ENCODE measurements around the gene TEX50.
"Not testable (repeated sequence)": the region's sequence is repeated elsewhere in the genome, so short reads cannot be mapped to it uniquely, and the experiment has no call there.

TEX50 gene

DNA sequence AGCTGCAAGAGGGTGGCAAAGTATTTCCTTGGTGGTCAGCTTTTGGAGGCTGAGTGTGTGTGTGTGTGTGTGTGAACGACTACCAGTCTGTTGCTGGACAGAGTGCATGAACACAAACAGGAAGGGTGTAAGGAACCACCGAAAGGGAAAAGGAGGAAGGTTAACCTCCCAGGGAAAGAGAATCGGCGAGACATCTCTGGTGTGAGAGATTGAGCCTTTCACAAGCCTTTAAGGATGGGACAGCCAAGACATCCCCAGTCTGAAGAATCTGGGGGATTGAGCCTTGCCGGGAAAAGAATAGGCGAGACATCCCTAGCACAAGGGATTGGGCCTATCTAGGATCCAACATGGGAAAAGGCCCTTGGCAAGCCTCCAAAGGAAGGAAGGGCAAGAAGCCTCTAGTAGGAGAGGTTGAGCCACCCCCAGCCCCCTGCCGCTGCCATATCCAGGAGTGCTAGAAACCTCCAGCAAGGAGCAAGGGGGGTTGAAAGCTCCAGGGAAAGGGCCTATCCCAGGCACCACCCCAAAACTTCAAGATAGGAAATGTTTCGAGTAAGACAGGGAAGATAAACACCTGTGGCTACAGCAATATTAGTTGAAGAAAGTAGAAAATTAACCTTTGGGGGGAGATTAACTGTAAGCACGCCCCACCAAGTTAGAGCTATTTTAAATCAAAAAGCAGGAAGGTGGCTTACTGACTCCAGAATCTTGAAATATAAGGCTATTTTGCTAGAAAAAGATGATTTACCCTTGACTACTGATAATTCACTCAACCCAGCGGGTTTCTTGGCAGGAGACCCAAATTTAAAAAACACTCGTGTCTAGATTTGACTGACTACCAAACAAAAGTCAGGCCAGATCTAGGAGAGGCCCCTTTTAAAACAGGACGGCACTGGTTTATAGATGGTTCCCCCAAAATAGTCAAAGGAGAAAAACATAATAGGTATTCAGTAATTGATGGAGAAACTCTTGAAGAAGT lies 3.2 kb downstream of the TEX50 start:
- H3K14ac ChIP-seq (ENCODE audit: low read length in 2 of 2): no peak overlapping the region
- no peak overlapping the region for H2BK12ac ChIP-seq (ENCODE audit: low read length in 2 of 2)

DNA sequence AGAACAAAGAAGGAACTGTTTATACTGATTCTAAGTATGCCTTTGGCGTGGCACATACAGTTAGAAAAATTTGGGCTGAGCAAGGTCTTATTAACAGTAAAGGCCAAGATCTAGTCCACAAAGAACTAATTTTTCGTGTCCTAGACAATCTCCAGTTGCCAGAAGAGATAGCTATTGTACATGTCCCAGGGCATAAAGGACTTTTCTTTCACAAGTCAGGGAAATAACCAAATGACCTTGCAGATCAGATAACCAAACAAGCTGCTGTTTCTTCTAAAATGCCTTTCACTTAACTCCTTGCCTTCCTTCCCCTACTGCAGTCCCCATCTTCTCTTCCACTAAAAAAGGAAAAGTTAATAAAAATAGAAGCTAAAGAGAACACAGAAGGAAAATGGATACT lies 4.0 kb downstream of the TEX50 start:
- no peak for DNase-seq
- no peaks in the 10 kb centered on the region for H3K79me1 ChIP-seq (replicated peaks; ENCODE audit: low read length, poor library complexity, severe bottlenecking)
- peaks cover 0 to 3% of the 10 kb centered on the region in 2 experiments for H3K36me3 ChIP-seq (ENCODE audit: control insufficient read depth in 1 of 2, insufficient read depth in 2 of 2, low read depth in 1 of 2, low read length in 2 of 2)
- H3K9ac ChIP-seq (ENCODE audit: low read length): no peak overlapping the region
- H3K4me3 ChIP-seq (ENCODE audit: insufficient read depth in 1 of 2, low read depth in 1 of 2, low read length in 2 of 2): no peak overlapping the region
- no peak overlapping the region for H3K23ac ChIP-seq (ENCODE audit: low read length in 2 of 2)
- H3K14ac ChIP-seq (ENCODE audit: low read length in 2 of 2): no peak overlapping the region
- H2BK15ac ChIP-seq (ENCODE audit: low read depth, poor library complexity, severe bottlenecking): no peak overlapping the region
- H3K27me3 ChIP-seq (ENCODE audit: control insufficient read depth in 1 of 2, insufficient read depth in 1 of 2, low read length in 2 of 2): no peaks in the 10 kb centered on the region
- H3K27ac ChIP-seq (ENCODE audit: low read length, poor library complexity, severe bottlenecking): no peak overlapping the region
- H2BK12ac ChIP-seq (ENCODE audit: low read length in 2 of 2): no peak overlapping the region
- H3K9me3 ChIP-seq (ENCODE audit: control insufficient read depth, low read length): peaks cover 16% of the 10 kb centered on the region
- H4K91ac ChIP-seq (ENCODE audit: low read length): no peak overlapping the region
- H2AFZ ChIP-seq (ENCODE audit: low read depth, low read length): no peak overlapping the region
- H3K4ac ChIP-seq (ENCODE audit: low read depth in 1 of 2, low read length in 2 of 2): no peak overlapping the region
- no peak overlapping the region for H2BK120ac ChIP-seq (ENCODE audit: low read depth, low read length)
- no peak overlapping the region for H2BK5ac ChIP-seq (ENCODE audit: low read depth, low read length, poor library complexity, severe bottlenecking)
- 59% methylated on average over 2 of the region's 2 CpGs for WGBS
- no peak overlapping the region for H2AK5ac ChIP-seq (ENCODE audit: low read length, severe bottlenecking)
- H3K4me1 ChIP-seq (ENCODE audit: control insufficient read depth, insufficient read depth, low read depth, low read length): no peaks in the 10 kb centered on the region
- no peak overlapping the region for H3K18ac ChIP-seq (ENCODE audit: low read depth in 1 of 2, low read length in 2 of 2)
- H4K8ac ChIP-seq (ENCODE audit: low read length): no peak overlapping the region
- H3K4me2 ChIP-seq (ENCODE audit: low read length, poor library complexity, severe bottlenecking): no peak overlapping the region

More for the DNA sequence above, 3.2 kb downstream of the TEX50 start:
- peaks cover 22% of the 10 kb centered on the region for H3K9me3 ChIP-seq (ENCODE audit: control insufficient read depth, low read length)
- H3K79me1 ChIP-seq (replicated peaks; ENCODE audit: low read length, poor library complexity, severe bottlenecking): no peaks in the 10 kb centered on the region
- H3K4me2 ChIP-seq (ENCODE audit: low read length, poor library complexity, severe bottlenecking): no peak overlapping the region
- H3K18ac ChIP-seq (ENCODE audit: low read depth in 1 of 2, low read length in 2 of 2): no peak overlapping the region
- H2BK5ac ChIP-seq (ENCODE audit: low read depth, low read length, poor library complexity, severe bottlenecking): no peak overlapping the region
- H3K27me3 ChIP-seq (ENCODE audit: control insufficient read depth in 1 of 2, insufficient read depth in 1 of 2, low read length in 2 of 2): no peaks in the 10 kb centered on the region
- H3K36me3 ChIP-seq (ENCODE audit: control insufficient read depth in 1 of 2, insufficient read depth in 2 of 2, low read depth in 1 of 2, low read length in 2 of 2): peaks cover 0 to 3% of the 10 kb centered on the region in 2 experiments
- no peak overlapping the region for H2BK120ac ChIP-seq (ENCODE audit: low read depth, low read length)
- no peak overlapping the region for H3K23ac ChIP-seq (ENCODE audit: low read length in 2 of 2)
- WGBS: 89% methylated on average over 12 of the region's 12 CpGs
- no peak overlapping the region for H3K27ac ChIP-seq (ENCODE audit: low read length, poor library complexity, severe bottlenecking)
- no peak overlapping the region for H3K4me3 ChIP-seq (ENCODE audit: insufficient read depth in 1 of 2, low read depth in 1 of 2, low read length in 2 of 2)
- no peak overlapping the region for H3K4ac ChIP-seq (ENCODE audit: low read depth in 1 of 2, low read length in 2 of 2)
- no peak overlapping the region for H2AK5ac ChIP-seq (ENCODE audit: low read length, severe bottlenecking)
- no peak for DNase-seq
- H3K9ac ChIP-seq (ENCODE audit: low read length): no peak overlapping the region
- no peak overlapping the region for H4K8ac ChIP-seq (ENCODE audit: low read length)
- H3K4me1 ChIP-seq (ENCODE audit: control insufficient read depth, insufficient read depth, low read depth, low read length): no peaks in the 10 kb centered on the region
- H4K91ac ChIP-seq (ENCODE audit: low read length): no peak overlapping the region
- H2BK15ac ChIP-seq (ENCODE audit: low read depth, poor library complexity, severe bottlenecking): no peak overlapping the region
- H2AFZ ChIP-seq (ENCODE audit: low read depth, low read length): no peak overlapping the region

DNA sequence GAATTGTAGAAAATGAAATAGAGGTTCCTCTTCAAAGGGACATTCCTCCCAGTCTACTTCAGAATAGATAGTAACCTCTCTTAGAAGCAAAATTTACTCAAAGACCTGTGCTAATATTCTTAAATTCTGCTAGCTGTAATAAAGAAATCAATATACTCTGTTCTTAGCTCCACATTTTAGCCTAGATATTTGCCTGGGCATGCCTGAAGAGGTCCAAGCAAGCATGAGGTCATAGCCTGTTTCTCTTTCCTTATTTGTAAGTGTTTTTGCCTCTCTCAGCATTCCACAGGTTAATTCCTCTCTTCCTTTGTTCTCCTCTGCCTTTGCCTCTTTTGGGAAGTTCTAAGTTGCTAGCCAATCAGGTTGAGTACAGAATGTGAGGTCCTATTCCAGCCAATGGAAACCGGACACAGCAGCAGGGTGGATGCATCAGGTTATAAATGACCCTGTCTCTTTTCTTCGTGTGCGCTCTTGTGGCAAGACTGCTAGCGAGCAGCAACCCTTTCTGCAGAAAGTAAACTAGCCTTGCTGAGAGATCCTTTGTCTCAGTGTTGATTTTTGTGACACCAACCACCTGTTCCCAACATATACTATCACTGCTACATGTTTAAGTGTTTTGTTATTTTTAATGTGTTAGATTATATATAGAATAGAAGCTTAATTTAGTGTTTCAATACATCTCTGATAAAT lies 7.5 kb downstream of the TEX50 start:
- H3K9ac ChIP-seq (ENCODE audit: low read length); H2BK12ac ChIP-seq (ENCODE audit: low read length in 2 of 2); H3K27me3 ChIP-seq (ENCODE audit: control insufficient read depth in 1 of 2, insufficient read depth in 1 of 2, low read length in 2 of 2); H3K23ac ChIP-seq (ENCODE audit: low read length in 2 of 2); H3K79me1 ChIP-seq (replicated peaks; ENCODE audit: low read length, poor library complexity, severe bottlenecking); H3K18ac ChIP-seq (ENCODE audit: low read depth in 1 of 2, low read length in 2 of 2); H4K8ac ChIP-seq (ENCODE audit: low read length); H2BK5ac ChIP-seq (ENCODE audit: low read depth, low read length, poor library complexity, severe bottlenecking); H3K4me1 ChIP-seq (ENCODE audit: control insufficient read depth, insufficient read depth, low read depth, low read length); DNase-seq; H3K36me3 ChIP-seq (ENCODE audit: control insufficient read depth in 1 of 2, insufficient read depth in 2 of 2, low read depth in 1 of 2, low read length in 2 of 2); H3K4me3 ChIP-seq (ENCODE audit: insufficient read depth in 1 of 2, low read depth in 1 of 2, low read length in 2 of 2); H3K14ac ChIP-seq (ENCODE audit: low read length in 2 of 2); H2AK5ac ChIP-seq (ENCODE audit: low read length, severe bottlenecking); H4K91ac ChIP-seq (ENCODE audit: low read length); H2BK15ac ChIP-seq (ENCODE audit: low read depth, poor library complexity, severe bottlenecking); H2AFZ ChIP-seq (ENCODE audit: low read depth, low read length); H3K4ac ChIP-seq (ENCODE audit: low read depth in 1 of 2, low read length in 2 of 2); H2BK120ac ChIP-seq (ENCODE audit: low read depth, low read length); H3K27ac ChIP-seq (ENCODE audit: low read length, poor library complexity, severe bottlenecking); H3K4me2 ChIP-seq (ENCODE audit: low read length, poor library complexity, severe bottlenecking): not testable (repeated sequence)
- H3K9me3 ChIP-seq (ENCODE audit: control insufficient read depth, low read length): peaks cover 11% of the 10 kb centered on the region
- WGBS: 80% methylated on average over 4 of the region's 4 CpGs

DNA sequence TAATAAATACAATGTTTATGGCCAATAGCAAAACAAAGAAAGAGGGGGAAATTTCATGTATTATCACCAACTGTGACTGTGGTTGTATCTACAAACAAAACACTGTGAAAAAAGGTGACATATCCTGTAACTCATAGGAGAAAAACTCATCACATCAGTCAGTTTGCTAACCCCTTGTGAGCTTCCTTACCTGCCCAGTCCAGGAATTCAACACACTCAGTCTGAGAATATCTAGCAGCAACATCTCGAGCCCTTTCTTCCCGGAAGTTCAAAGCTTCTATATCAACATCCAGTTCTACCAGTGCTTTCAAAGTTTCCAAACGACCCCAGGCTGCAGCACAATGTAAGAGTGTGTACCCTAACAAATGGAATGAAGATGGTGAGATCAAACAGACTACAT lies 11.5 kb downstream of the TEX50 start:
- Histone ChIP-seq H2AK5ac (ENCODE audit: low read length, severe bottlenecking) (no peak overlapping the region), H3K79me1 (replicated peaks; ENCODE audit: low read length, poor library complexity, severe bottlenecking) (no peaks in the 10 kb centered on the region), H3K4me3 (ENCODE audit: insufficient read depth in 1 of 2, low read depth in 1 of 2, low read length in 2 of 2) (no peak overlapping the region), H2BK15ac (ENCODE audit: low read depth, poor library complexity, severe bottlenecking) (no peak overlapping the region), H3K18ac (ENCODE audit: low read depth in 1 of 2, low read length in 2 of 2) (no peak overlapping the region), H3K4ac (ENCODE audit: low read depth in 1 of 2, low read length in 2 of 2) (no peak overlapping the region), H2AFZ (ENCODE audit: low read depth, low read length) (no peak overlapping the region), H3K27me3 (ENCODE audit: control insufficient read depth in 1 of 2, insufficient read depth in 1 of 2, low read length in 2 of 2) (no peaks in the 10 kb centered on the region), H3K27ac (ENCODE audit: low read length, poor library complexity, severe bottlenecking) (no peak overlapping the region), H4K8ac (ENCODE audit: low read length) (no peak overlapping the region), H3K14ac (ENCODE audit: low read length in 2 of 2) (no peak overlapping the region), H2BK12ac (ENCODE audit: low read length in 2 of 2) (no peak overlapping the region), H2BK5ac (ENCODE audit: low read depth, low read length, poor library complexity, severe bottlenecking) (no peak overlapping the region), H3K23ac (ENCODE audit: low read length in 2 of 2) (no peak overlapping the region), H3K9ac (ENCODE audit: low read length) (no peak overlapping the region), H3K4me1 (ENCODE audit: control insufficient read depth, insufficient read depth, low read depth, low read length) (no peaks in the 10 kb centered on the region), H3K9me3 (ENCODE audit: control insufficient read depth, low read length) (no peaks in the 10 kb centered on the region), H3K4me2 (ENCODE audit: low read length, poor library complexity, severe bottlenecking) (no peak overlapping the region), H3K36me3 (ENCODE audit: control insufficient read depth in 1 of 2, insufficient read depth in 2 of 2, low read depth in 1 of 2, low read length in 2 of 2) (no peaks in the 10 kb centered on the region), H2BK120ac (ENCODE audit: low read depth, low read length) (no peak overlapping the region), H4K91ac (ENCODE audit: low read length) (no peak overlapping the region)
- no peak for DNase-seq
- no CpG with 5 or more reads among the region's 3 CpGs for WGBS

All from mesenchymal stem cell (in vitro differentiated cells and primary cell).